GM18868 (cell line): ENCODE data around the gene CNTROB.
"Not testable (repeated sequence)": the region's sequence is repeated elsewhere in the genome, so short reads cannot be mapped to it uniquely, and the experiment has no call there.

Source experiments
- ATAC-seq: cut with Tn5 transposase; IDR thresholded peaks from one replicate; pipeline ENCODE4 v1.9.1; 2021; ENCODE audit warnings: mild to moderate bottlenecking, moderate library complexity; ENCODE audit not compliant: unreplicated experiment

CNTROB gene

GRCh38 chr17:7944326-7944725, 12.3 kb downstream of the CNTROB start:
- no peak for ATAC-seq

- ATAC-seq: no peak
Measured at GRCh38 chr17:7945651-7946050, 13.6 kb downstream of the CNTROB start.

GRCh38 chr17:7946441-7946840, 14.4 kb downstream of the CNTROB start:
- no peak for ATAC-seq

GRCh38 chr17:7947651-7948050, 15.6 kb downstream of the CNTROB start:
- no peak for ATAC-seq

GRCh38 chr17:7950578-7950977, 18.6 kb downstream of the CNTROB start:
- ATAC-seq: no peak

GRCh38 chr17:7951143-7951792, 19.3 kb downstream of the CNTROB start:
- peak; percentile 74 for ATAC-seq

- ATAC-seq: not testable (repeated sequence)
Measured at GRCh38 chr17:7953266-7953665, 21.3 kb downstream of the CNTROB start.

- no peak for ATAC-seq
Measured at GRCh38 chr17:7955414-7956227, 23.6 kb downstream of the CNTROB start.

GRCh38 chr17:7956228-7956965, 24.4 kb downstream of the CNTROB start:
- ATAC-seq: no peak

GRCh38 chr17:7959503-7960253, 27.7 kb downstream of the CNTROB start:
- ATAC-seq: no peak

GRCh38 chr17:7961421-7961820, 29.4 kb downstream of the CNTROB start:
- no peak for ATAC-seq

GRCh38 chr17:7967751-7968150, 35.7 kb downstream of the CNTROB start:
- ATAC-seq: no peak

- no peak for ATAC-seq
Measured at GRCh38 chr17:7969433-7969832, 37.4 kb downstream of the CNTROB start.

- no peak for ATAC-seq
Measured at GRCh38 chr17:7971651-7972050, 39.6 kb downstream of the CNTROB start.

- no peak for ATAC-seq
Measured at GRCh38 chr17:7972131-7972785, 40.3 kb downstream of the CNTROB start.

- no peak for ATAC-seq
Measured at GRCh38 chr17:7974638-7975131, 42.7 kb downstream of the CNTROB start.

GRCh38 chr17:7977039-7977438, 45.0 kb downstream of the CNTROB start:
- ATAC-seq: no peak

- no peak for ATAC-seq
Measured at GRCh38 chr17:7977805-7978204, 45.8 kb downstream of the CNTROB start.

GRCh38 chr17:7982173-7982572, 50.2 kb downstream of the CNTROB start:
- ATAC-seq: no peak

GRCh38 chr17:7982666-7983065, 50.7 kb downstream of the CNTROB start:
- no peak for ATAC-seq
